ENCODE data around the gene PPFIBP1. TPM values are rescaled to one million over a fixed set of nuclear protein-coding genes. Genes with fewer than 3 reads are reported as not detected.

Gene PPFIBP1
- total and polyA plus RNA-seq, 2 of the 13 experiments (the other 11 are each of a cell fraction or from before 2014, with no cell fraction given) = 16.2 to 21.8 TPM

DNA sequence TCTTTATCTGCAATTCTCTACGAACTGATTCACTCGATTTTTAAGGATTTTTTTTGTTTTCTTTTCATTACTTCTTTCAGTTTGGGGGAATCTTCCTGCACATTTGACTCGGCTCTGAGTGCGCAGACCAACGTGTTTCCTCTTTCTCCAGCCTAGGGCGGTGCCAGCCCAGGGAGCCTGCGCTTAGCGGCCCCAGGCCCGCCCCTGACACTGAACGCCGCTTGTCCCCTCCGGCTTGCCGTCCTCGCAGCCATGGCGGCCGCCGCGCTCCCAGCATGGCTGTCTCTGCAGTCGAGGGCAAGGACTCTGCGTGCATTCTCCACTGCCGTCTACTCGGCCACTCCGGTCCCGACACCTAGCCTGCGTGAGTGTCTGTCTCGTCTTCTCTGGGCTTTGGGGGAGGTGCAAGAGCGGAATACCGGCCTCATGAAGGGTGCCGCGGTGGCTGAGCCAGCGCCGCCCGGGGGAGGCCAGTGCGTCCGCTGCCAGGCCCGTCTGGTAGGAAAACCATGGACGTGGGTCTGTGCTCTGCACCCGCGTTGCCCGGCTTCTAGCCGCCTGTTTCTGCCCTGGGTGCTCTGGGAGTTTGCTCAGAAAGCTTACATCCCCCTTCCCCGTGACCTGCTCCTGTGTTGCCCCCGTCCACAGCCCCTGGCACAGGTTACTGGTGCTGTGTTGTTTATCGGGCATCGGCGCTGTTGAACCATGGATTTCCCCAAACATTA, 186.7 kb downstream of the PPFIBP1 start, which contains the start of gene MRPS35:
TSS of gene MRPS35 (plus strand) at position 241 of the 725 bp plus-strand sequence. CDS start at position 253, 12 bp downstream.
- Histone ChIP-seq H3K27ac (ENCODE audit: extremely low read length, insufficient read depth, low read length) (peak within 1 kb of the TSS; percentile 82), H3K4me2 (ENCODE audit: low read depth, low read length) (peak within 1 kb of the TSS; percentile 73), H3K27me3 (ENCODE audit: control insufficient read depth in 1 of 2, insufficient read depth in 2 of 2, low read length in 2 of 2) (peaks cover 0 to 3% of the 10 kb centered on the region in 2 experiments; a peak in 1 of 5 replicates), H4K20me1 (ENCODE audit: insufficient read depth, low read length) (peaks cover 11% of the 10 kb centered on the region), H3K4me1 (ENCODE audit: insufficient read depth, low read length) (peaks cover 42% of the 10 kb centered on the region), H3K79me2 (ENCODE audit: insufficient read depth, low read length) (peaks cover 39% of the 10 kb centered on the region), H3K36me3 (replicated peaks in 1 of 2; ENCODE audit: control insufficient read depth in 1 of 2, insufficient read depth in 2 of 2, low read length in 2 of 2) (peaks cover 0 to 19% of the 10 kb centered on the region in 2 experiments; a peak in 3 of 5 replicates), H3K9ac (ENCODE audit: insufficient read depth, low read depth, low read length) (peak within 1 kb of the TSS; percentile 91), H3K4me3 (replicated peaks in 1 of 3; ENCODE audit: insufficient read depth in 1 of 3, low read depth in 2 of 3, low read length in 3 of 3) (peak within 1 kb of the TSS; percentile 72 to 94 (median 90)), H2AFZ (ENCODE audit: low read length) (peak within 1 kb of the TSS; percentile 44), H3K9me3 (ENCODE audit: low read length) (no peaks in the 10 kb centered on the region)
- FAIRE-seq = peak; percentile 58
- in situ Hi-C loops (cut with HindIII; ENCODE audit: extremely low pct_ligation_motif_present, low pct_unique_long_range_greater_than_20kb) (no loop called here), intact Hi-C loops (cut with micrococcal nuclease; ENCODE audit: unreplicated experiment) (loop anchor here (2.0 kb wide), 1 partner anchor 22 kb away; no protein-coding TSS in a partner anchor)
- ChIA-PET CTCF (ENCODE audit: low intra/inter-chr PET ratio, low total read pairs) (no interaction called here), POLR2A (interaction anchor here (1.0 to 1.5 kb wide), 3 partner anchors 14 to 311 kb away, joined by 4 to 18 read pairs (median 6); partner anchors contain the start of gene REP15)
- 0% methylated on average over 25 of the region's 46 CpGs for WGBS (ENCODE audit: low lambda C conversion rate)
- BruUV-seq (replicated peaks) = no TSS peak
- peak; percentile 97 for ATAC-seq
- peak; percentile 72 for DNase-seq (ENCODE audit: low spot score)
- TF ChIP-seq FOXA3 (CRISPR knock-in tag; IDR thresholded peaks at IDR 0.05) = peak; percentile 68
- TF ChIP-seq RFX5 (IDR thresholded peaks at IDR 0.05; ENCODE audit: low read depth, low read length) = no peak
- 0 out of 2 replicates have a peak, but pooled peaks have one; percentile 54 for TF ChIP-seq ZNF589 (CRISPR knock-in tag; conservative IDR thresholded peaks at IDR 0.05)
- peak; percentile 82 for TF ChIP-seq MXD4 (CRISPR knock-in tag; IDR thresholded peaks at IDR 0.05)
- TF ChIP-seq ZBTB38 (CRISPR knock-in tag; IDR thresholded peaks at IDR 0.05) = peak; percentile 91
- TF ChIP-seq, protein P1, sequence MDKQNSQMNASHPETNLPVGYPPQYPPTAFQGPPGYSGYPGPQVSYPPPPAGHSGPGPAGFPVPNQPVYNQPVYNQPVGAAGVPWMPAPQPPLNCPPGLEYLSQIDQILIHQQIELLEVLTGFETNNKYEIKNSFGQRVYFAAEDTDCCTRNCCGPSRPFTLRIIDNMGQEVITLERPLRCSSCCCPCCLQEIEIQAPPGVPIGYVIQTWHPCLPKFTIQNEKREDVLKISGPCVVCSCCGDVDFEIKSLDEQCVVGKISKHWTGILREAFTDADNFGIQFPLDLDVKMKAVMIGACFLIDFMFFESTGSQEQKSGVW (CRISPR knock-in tag; IDR thresholded peaks at IDR 0.05; ENCODE audit: borderline replicate concordance) = no peak
- TF ChIP-seq, protein P2, sequence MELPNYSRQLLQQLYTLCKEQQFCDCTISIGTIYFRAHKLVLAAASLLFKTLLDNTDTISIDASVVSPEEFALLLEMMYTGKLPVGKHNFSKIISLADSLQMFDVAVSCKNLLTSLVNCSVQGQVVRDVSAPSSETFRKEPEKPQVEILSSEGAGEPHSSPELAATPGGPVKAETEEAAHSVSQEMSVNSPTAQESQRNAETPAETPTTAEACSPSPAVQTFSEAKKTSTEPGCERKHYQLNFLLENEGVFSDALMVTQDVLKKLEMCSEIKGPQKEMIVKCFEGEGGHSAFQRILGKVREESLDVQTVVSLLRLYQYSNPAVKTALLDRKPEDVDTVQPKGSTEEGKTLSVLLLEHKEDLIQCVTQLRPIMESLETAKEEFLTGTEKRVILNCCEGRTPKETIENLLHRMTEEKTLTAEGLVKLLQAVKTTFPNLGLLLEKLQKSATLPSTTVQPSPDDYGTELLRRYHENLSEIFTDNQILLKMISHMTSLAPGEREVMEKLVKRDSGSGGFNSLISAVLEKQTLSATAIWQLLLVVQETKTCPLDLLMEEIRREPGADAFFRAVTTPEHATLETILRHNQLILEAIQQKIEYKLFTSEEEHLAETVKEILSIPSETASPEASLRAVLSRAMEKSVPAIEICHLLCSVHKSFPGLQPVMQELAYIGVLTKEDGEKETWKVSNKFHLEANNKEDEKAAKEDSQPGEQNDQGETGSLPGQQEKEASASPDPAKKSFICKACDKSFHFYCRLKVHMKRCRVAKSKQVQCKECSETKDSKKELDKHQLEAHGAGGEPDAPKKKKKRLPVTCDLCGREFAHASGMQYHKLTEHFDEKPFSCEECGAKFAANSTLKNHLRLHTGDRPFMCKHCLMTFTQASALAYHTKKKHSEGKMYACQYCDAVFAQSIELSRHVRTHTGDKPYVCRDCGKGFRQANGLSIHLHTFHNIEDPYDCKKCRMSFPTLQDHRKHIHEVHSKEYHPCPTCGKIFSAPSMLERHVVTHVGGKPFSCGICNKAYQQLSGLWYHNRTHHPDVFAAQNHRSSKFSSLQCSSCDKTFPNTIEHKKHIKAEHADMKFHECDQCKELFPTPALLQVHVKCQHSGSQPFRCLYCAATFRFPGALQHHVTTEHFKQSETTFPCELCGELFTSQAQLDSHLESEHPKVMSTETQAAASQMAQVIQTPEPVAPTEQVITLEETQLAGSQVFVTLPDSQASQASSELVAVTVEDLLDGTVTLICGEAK (IDR thresholded peaks at IDR 0.05) = no peak
- TF ChIP-seq, protein P2 (CRISPR knock-in tag; IDR thresholded peaks at IDR 0.05) = peak; percentile 78
- peak; percentile 66; the same call in 1 of the 2 replicates for TF ChIP-seq ISX (CRISPR knock-in tag; conservative IDR thresholded peaks at IDR 0.05)
- TF ChIP-seq ZNF674 (CRISPR knock-in tag; IDR thresholded peaks at IDR 0.05; ENCODE audit: low read depth) = 0 out of 2 replicates have a peak, but pooled peaks have one; percentile 24
- TF ChIP-seq ATF7-NPFF (CRISPR knock-in tag; IDR thresholded peaks at IDR 0.05; ENCODE audit: low read depth) = peak; percentile 84
- no peak for TF ChIP-seq ZFP36 (IDR thresholded peaks at IDR 0.05; ENCODE audit: borderline replicate concordance, low read depth, low read length, partially characterized antibody)
